Neural cell (in vitro differentiated cells): ENCODE data around the gene IGFBP7. TPM values are rescaled to one million over a fixed set of nuclear protein-coding genes. Genes with fewer than 3 reads are reported as not detected.

Experiments used
- H2AFZ ChIP-seq: fragments of 200-600, 300-800 bp; sonication (generic), shearing (Covaris generic); 2 replicates; pipeline ENCODE4 v1.6.0; 2014; ENCODE audit warnings: low read depth, mild to moderate bottlenecking, antibody characterized with exemption, low read length, moderate library complexity
- H3F3A ChIP-seq: fragments of 200-600 bp; shearing (Covaris generic); 2 replicates; pipeline ENCODE4 v1.6.1; 2016; ENCODE audit warnings: mild to moderate bottlenecking, moderate library complexity, mixed read lengths, antibody characterized with exemption, low read length; ENCODE audit not compliant: insufficient read depth, poor library complexity, severe bottlenecking
- H3K27ac ChIP-seq: fragments of 200-600, 300-800 bp; sonication (generic), shearing (Covaris generic); 2 replicates; pipeline ENCODE4 v1.5.1; 2014; ENCODE audit warnings: mild to moderate bottlenecking, low read length, moderate library complexity
- H3K27me3 ChIP-seq: fragments of 300-800, 200-600 bp; sonication (generic), shearing (Covaris generic); 2 replicates; pipeline ENCODE4 v1.6.0; 2014; ENCODE audit warnings: mild to moderate bottlenecking, low read depth, low read length, moderate library complexity; ENCODE audit not compliant: insufficient read depth
- H3K36me3 ChIP-seq: fragments of 300-800, 200-600 bp; sonication (generic), shearing (Covaris generic); 2 replicates; pipeline ENCODE4 v1.5.1; 2014; ENCODE audit warnings: mild to moderate bottlenecking, antibody characterized with exemption, low read length, moderate library complexity; ENCODE audit not compliant: insufficient read depth
- H3K4me2 ChIP-seq: fragments of 300-800, 200-600 bp; sonication (generic), shearing (Covaris generic); 2 replicates; pipeline ENCODE4 v1.6.0; 2014; ENCODE audit warnings: mild to moderate bottlenecking, low read length
- H3K4me3 ChIP-seq: fragments of 300-800, 200-600 bp; sonication (generic), shearing (Covaris generic); 2 replicates; pipeline ENCODE4 v1.5.1; 2014; ENCODE audit warnings: mild to moderate bottlenecking, low read length, moderate library complexity
- H3K79me2 ChIP-seq: fragments of 200-600 bp; shearing (Covaris generic); replicated peaks from 2 replicates; pipeline ENCODE4 v1.6.0; 2014; ENCODE audit warnings: mild to moderate bottlenecking, low read length, moderate library complexity; ENCODE audit not compliant: insufficient read depth
- H3K9ac ChIP-seq: fragments of 300-800, 200-600 bp; sonication (generic), shearing (Covaris generic); 2 replicates; pipeline ENCODE4 v1.6.1; 2016; ENCODE audit warnings: mild to moderate bottlenecking, low read length, mixed read lengths
- H3K9me2 ChIP-seq: fragments of 200-600 bp; shearing (Covaris generic); 2 replicates; pipeline ENCODE4 v1.6.1; 2016; ENCODE audit warnings: mild to moderate bottlenecking, low read length, mixed read lengths; ENCODE audit not compliant: insufficient read depth
- H3K9me3 ChIP-seq: fragments of 200-600, 300-800 bp; sonication (generic), shearing (Covaris generic); 2 replicates; pipeline ENCODE4 v1.6.1; 2016; ENCODE audit warnings: mild to moderate bottlenecking, mixed run types, low read length, moderate library complexity, mixed read lengths
- H4K20me1 ChIP-seq: fragments of 200-600 bp; shearing (Covaris generic); 2 replicates; pipeline ENCODE4 v1.6.1; 2016; ENCODE audit warnings: mild to moderate bottlenecking, mixed run types; ENCODE audit not compliant: insufficient read depth
- EP300 ChIP-seq: fragments of 450-650 bp; conservative IDR thresholded peaks from 2 replicates; pipeline ENCODE4 v1.6.1; 2014; ENCODE audit warnings: antibody characterized with exemption, mild to moderate bottlenecking, moderate library complexity; ENCODE audit not compliant: poor library complexity, severe bottlenecking
- EZH2 ChIP-seq: fragments of 200-600, 300-800 bp; shearing (Covaris generic), sonication (generic); IDR thresholded peaks from 2 replicates; pipeline ENCODE4 v1.6.1; 2014; ENCODE audit warnings: antibody characterized with exemption, low read length, borderline replicate concordance, mild to moderate bottlenecking; ENCODE audit not compliant: insufficient read depth, poor library complexity, severe bottlenecking
- MXI1 ChIP-seq: fragments of 450-650 bp; conservative IDR thresholded peaks from 2 replicates; pipeline ENCODE4 v1.6.1; 2014; ENCODE audit warnings: antibody characterized with exemption, mild to moderate bottlenecking; ENCODE audit not compliant: poor library complexity, severe bottlenecking
- POLR2AphosphoS5 ChIP-seq: IDR thresholded peaks from 2 replicates; pipeline ENCODE4 v1.6.1; 2012
- RAD21 ChIP-seq: fragments of 450-650 bp; conservative IDR thresholded peaks from 2 replicates; pipeline ENCODE4 v1.6.1; 2014; ENCODE audit warnings: antibody characterized with exemption, mild to moderate bottlenecking, moderate library complexity
- SMC3 ChIP-seq: fragments of 450-650 bp; conservative IDR thresholded peaks from 2 replicates; pipeline ENCODE4 v1.6.1; 2014; ENCODE audit warnings: antibody characterized with exemption, mild to moderate bottlenecking, moderate library complexity; ENCODE audit not compliant: poor library complexity
- TAF1 ChIP-seq: IDR thresholded peaks from 2 replicates; pipeline ENCODE4 v1.6.1; 2012; ENCODE audit warnings: low read depth
- polyA plus RNA-seq: library from polyadenylated mRNA; depleted of rRNA; stranded (reverse); fragments of >200 nt; gene quantifications from 2 replicates; pipeline ENCODE4 v1.2.3, GENCODE V29; 2014
- TF ChIP-seq, protein P1 (sequence below): IDR thresholded peaks from 2 replicates; pipeline ENCODE4 v1.6.1; 2012; ENCODE audit warnings: borderline replicate concordance
- TF ChIP-seq, protein P2 (sequence below): fragments of 450-650 bp; IDR thresholded peaks from 2 replicates; pipeline ENCODE4 v1.5.1; 2014; ENCODE audit warnings: antibody characterized with exemption, mild to moderate bottlenecking, moderate library complexity; ENCODE audit not compliant: poor library complexity, severe bottlenecking

The IGFBP7 gene
- polyA plus RNA-seq, 1 donor from 2014 or later, result 0.33 TPM

DNA sequence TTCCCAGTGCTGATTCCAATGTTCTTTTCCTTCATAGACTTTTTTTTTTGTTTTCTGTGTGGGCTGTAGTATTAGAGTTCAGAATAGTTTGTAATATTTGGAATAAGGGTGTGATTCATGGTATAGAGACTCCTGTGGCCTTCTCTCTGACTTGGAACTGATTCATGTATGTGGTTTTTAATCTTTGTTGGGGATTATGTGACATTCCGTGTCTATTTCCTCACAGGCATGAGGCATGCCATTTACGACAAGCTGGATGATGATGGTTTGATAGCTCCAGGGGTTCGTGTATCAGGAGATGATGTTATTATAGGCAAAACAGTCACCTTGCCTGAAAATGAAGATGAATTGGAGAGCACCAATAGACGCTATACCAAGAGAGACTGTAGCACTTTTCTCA is 87.1 kb downstream of the IGFBP7 start:
- Histone ChIP-seq H3K79me2 (no peaks in the 10 kb centered on the region), H3F3A (no peaks in the 10 kb centered on the region), H2AFZ (no peak overlapping the region), H4K20me1 (no peaks in the 10 kb centered on the region), H3K9ac (no peak overlapping the region), H3K4me3 (no peak overlapping the region), H3K9me3 (no peaks in the 10 kb centered on the region), H3K27ac (no peak overlapping the region), H3K27me3 (no peaks in the 10 kb centered on the region), H3K36me3 (peaks cover 16% of the 10 kb centered on the region), H3K4me2 (no peak overlapping the region), H3K9me2 (no peaks in the 10 kb centered on the region)
- TF ChIP-seq RAD21 (no peak), POLR2AphosphoS5 (no peak), TAF1 (no peak), MXI1 (no peak), EP300 (no peak), SMC3 (no peak)
- TF ChIP-seq, protein P1, sequence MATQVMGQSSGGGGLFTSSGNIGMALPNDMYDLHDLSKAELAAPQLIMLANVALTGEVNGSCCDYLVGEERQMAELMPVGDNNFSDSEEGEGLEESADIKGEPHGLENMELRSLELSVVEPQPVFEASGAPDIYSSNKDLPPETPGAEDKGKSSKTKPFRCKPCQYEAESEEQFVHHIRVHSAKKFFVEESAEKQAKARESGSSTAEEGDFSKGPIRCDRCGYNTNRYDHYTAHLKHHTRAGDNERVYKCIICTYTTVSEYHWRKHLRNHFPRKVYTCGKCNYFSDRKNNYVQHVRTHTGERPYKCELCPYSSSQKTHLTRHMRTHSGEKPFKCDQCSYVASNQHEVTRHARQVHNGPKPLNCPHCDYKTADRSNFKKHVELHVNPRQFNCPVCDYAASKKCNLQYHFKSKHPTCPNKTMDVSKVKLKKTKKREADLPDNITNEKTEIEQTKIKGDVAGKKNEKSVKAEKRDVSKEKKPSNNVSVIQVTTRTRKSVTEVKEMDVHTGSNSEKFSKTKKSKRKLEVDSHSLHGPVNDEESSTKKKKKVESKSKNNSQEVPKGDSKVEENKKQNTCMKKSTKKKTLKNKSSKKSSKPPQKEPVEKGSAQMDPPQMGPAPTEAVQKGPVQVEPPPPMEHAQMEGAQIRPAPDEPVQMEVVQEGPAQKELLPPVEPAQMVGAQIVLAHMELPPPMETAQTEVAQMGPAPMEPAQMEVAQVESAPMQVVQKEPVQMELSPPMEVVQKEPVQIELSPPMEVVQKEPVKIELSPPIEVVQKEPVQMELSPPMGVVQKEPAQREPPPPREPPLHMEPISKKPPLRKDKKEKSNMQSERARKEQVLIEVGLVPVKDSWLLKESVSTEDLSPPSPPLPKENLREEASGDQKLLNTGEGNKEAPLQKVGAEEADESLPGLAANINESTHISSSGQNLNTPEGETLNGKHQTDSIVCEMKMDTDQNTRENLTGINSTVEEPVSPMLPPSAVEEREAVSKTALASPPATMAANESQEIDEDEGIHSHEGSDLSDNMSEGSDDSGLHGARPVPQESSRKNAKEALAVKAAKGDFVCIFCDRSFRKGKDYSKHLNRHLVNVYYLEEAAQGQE, result no peak
- TF ChIP-seq, protein P2, sequence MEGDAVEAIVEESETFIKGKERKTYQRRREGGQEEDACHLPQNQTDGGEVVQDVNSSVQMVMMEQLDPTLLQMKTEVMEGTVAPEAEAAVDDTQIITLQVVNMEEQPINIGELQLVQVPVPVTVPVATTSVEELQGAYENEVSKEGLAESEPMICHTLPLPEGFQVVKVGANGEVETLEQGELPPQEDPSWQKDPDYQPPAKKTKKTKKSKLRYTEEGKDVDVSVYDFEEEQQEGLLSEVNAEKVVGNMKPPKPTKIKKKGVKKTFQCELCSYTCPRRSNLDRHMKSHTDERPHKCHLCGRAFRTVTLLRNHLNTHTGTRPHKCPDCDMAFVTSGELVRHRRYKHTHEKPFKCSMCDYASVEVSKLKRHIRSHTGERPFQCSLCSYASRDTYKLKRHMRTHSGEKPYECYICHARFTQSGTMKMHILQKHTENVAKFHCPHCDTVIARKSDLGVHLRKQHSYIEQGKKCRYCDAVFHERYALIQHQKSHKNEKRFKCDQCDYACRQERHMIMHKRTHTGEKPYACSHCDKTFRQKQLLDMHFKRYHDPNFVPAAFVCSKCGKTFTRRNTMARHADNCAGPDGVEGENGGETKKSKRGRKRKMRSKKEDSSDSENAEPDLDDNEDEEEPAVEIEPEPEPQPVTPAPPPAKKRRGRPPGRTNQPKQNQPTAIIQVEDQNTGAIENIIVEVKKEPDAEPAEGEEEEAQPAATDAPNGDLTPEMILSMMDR, result no peak

DNA sequence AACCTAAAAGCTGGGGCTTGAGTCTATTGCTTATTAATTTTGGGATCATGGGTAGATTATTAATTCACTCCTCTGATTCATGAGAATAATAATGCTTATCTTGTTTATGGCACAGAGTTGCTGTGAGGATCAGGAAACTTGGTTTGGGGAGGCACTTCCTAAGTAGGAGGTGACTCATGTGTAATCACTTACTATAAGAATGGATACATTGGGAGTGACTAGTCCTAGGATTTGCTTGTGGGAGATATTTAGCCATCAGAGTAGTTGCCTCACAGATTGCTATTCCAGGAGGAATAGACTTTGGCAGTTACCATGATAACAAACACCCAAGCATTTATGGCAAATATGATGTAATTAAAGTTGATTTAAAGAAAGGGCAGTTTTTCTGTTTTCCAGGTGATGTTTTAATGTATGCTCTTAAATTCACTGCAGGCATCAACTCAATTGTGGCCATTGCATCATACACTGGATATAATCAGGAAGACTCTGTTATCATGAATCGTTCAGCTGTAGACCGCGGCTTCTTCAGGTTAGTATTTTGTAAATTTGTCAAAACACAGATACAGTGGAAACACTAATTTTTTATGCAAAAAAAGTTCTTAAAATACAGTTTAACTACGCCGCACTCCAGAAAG is 89.6 kb downstream of the IGFBP7 start:
- Histone ChIP-seq H3K79me2 (no peaks in the 10 kb centered on the region), H3K36me3 (peaks cover 27% of the 10 kb centered on the region), H4K20me1 (no peaks in the 10 kb centered on the region), H3K27me3 (no peaks in the 10 kb centered on the region), H3K4me3 (no peak overlapping the region), H3K4me2 (no peak overlapping the region), H3K9ac (no peak overlapping the region), H3K9me2 (no peaks in the 10 kb centered on the region), H3K27ac (no peak overlapping the region), H3K9me3 (no peaks in the 10 kb centered on the region), H3F3A (no peaks in the 10 kb centered on the region), H2AFZ (no peak overlapping the region)
- no peak for TF ChIP-seq POLR2AphosphoS5
- no peak for TF ChIP-seq TAF1
- TF ChIP-seq, protein P2, result no peak
- TF ChIP-seq EZH2, result no peak
- TF ChIP-seq, protein P1, result no peak
- TF ChIP-seq SMC3, result no peak
- no peak for TF ChIP-seq MXI1
- TF ChIP-seq RAD21, result no peak
- TF ChIP-seq EP300, result no peak
